NB4 (cell line): Measurements from ENCODE around the gene MAP3K8.

Source experiments
- POLR2A ChIP-seq: IDR thresholded peaks from 2 replicates; pipeline ENCODE4 v1.6.1; 2011; ENCODE audit warnings: mild to moderate bottlenecking; ENCODE audit not compliant: insufficient read length; ENCODE audit errors: extremely low read depth
- TF ChIP-seq, protein P1 (sequence below): IDR thresholded peaks from one replicate; pipeline ENCODE4 v1.5.1; 2012; ENCODE audit warnings: low read depth, low read length
- TF ChIP-seq, protein P2 (sequence below): IDR thresholded peaks from 2 replicates; pipeline ENCODE4 v1.6.1; 2011; ENCODE audit warnings: low read depth, low read length

DNA sequence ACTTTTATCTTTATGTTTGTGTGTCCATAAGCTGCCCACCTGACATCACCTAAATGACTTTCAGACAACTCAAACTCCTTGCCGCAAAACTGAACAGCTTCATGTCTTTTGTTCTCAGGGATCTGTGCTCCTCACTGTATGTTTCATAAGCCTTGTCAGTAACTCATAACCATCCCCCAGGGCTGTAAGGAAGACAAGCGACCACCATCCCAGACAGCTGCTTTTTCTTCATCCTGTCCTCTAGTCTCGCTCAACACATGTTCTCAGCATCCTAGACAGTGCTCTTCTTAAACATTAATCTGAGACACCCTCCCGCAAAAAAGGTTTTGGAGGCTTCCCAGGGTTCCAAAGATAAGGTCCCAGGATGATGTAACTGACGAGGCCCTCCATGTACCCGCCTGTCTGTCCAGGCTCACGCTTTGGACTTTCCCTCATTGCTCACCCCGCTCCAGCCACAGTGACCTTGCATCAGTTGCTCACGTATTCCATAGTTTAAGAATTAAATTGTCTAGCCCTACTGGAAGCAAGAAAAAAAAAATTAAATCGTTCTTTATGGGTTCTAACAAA is 69.8 kb downstream of the MAP3K8 start:
- TF ChIP-seq, protein P1, sequence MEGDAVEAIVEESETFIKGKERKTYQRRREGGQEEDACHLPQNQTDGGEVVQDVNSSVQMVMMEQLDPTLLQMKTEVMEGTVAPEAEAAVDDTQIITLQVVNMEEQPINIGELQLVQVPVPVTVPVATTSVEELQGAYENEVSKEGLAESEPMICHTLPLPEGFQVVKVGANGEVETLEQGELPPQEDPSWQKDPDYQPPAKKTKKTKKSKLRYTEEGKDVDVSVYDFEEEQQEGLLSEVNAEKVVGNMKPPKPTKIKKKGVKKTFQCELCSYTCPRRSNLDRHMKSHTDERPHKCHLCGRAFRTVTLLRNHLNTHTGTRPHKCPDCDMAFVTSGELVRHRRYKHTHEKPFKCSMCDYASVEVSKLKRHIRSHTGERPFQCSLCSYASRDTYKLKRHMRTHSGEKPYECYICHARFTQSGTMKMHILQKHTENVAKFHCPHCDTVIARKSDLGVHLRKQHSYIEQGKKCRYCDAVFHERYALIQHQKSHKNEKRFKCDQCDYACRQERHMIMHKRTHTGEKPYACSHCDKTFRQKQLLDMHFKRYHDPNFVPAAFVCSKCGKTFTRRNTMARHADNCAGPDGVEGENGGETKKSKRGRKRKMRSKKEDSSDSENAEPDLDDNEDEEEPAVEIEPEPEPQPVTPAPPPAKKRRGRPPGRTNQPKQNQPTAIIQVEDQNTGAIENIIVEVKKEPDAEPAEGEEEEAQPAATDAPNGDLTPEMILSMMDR, result no peak
- TF ChIP-seq, protein P2, sequence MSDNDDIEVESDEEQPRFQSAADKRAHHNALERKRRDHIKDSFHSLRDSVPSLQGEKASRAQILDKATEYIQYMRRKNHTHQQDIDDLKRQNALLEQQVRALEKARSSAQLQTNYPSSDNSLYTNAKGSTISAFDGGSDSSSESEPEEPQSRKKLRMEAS, result no peak
- TF ChIP-seq POLR2A, result no peak
